HG02571 (cell line): Measurements from ENCODE around the gene MAP6.

Source experiments
- ATAC-seq: cut with Tn5 transposase; IDR thresholded peaks from one replicate; pipeline ENCODE4 v1.9.1; 2021; ENCODE audit warnings: mild to moderate bottlenecking, moderate library complexity; ENCODE audit not compliant: unreplicated experiment

MAP6 gene

GRCh38 chr11:75555079-75555811 is 113.6 kb downstream of the MAP6 start:
- ATAC-seq: no peak

DNA sequence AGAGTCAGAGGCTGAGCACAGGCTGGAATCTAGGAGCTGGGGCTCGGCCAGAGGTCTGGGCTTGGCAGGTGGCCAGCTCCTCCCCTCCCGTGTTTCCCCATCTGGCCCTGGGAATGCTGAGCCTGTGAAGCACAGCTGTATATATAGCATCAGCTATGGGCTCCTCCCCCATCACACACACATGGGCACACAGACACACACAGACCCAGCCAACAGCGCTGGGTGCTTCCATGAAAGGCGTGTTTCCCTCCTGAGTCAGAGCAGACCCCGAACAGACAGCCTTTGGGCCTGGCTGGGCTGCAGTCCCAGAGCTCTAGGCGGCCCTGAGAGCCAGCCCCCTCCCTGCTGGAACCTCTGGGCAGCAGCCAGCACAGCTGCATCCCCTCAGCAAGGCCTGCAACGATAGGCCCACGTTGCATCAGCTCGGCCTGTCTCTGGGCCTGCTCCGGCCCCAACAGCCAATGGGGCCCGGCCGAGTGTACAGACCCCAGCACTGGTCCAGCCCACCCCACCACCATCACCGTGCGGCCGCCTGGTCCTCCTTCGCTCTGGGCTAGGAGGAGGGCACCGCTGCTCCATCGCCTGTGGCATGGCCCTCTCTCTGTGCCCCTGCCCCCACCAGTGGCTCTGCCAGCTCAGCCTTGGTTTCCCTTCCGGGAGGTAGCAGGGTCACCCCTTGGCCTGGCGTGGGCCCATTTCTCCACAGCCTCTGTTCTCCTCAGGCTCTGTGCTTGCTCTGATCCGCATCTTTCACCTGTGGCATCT is 114.4 kb downstream of the MAP6 start:
- no peak for ATAC-seq

GRCh38 chr11:75553889-75554257 is 115.0 kb downstream of the MAP6 start:
- no peak for ATAC-seq

GRCh38 chr11:75553182-75553581 is 115.7 kb downstream of the MAP6 start:
- no peak for ATAC-seq

DNA sequence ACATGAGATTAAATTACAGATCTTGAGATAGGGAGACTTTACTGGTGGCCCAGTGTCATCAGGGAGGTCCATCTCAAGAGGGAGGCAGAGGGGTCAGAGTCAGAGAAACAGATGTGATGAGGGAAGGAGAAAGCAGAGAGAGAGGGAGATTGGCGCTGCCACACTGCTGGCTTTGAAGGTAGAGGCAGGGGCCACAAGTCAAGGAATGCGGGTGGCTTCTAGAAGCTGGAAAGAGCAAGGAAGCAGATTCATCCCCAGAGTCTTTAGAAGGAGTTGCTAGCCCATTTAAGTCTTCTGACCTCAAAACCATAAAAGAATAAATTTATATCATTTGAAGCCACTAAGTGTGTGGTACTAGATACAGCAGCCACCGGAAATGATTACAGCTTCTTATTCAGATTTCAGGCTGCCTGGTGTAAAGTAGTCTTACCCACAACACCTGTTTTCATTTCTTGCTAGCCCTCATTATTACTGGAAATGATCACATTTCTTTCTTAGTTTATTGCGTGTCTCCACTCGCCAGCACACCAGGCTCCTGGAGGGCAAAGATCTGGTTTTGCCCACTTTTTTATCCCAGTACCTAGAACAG is 119.4 kb downstream of the MAP6 start:
- no peak for ATAC-seq

DNA sequence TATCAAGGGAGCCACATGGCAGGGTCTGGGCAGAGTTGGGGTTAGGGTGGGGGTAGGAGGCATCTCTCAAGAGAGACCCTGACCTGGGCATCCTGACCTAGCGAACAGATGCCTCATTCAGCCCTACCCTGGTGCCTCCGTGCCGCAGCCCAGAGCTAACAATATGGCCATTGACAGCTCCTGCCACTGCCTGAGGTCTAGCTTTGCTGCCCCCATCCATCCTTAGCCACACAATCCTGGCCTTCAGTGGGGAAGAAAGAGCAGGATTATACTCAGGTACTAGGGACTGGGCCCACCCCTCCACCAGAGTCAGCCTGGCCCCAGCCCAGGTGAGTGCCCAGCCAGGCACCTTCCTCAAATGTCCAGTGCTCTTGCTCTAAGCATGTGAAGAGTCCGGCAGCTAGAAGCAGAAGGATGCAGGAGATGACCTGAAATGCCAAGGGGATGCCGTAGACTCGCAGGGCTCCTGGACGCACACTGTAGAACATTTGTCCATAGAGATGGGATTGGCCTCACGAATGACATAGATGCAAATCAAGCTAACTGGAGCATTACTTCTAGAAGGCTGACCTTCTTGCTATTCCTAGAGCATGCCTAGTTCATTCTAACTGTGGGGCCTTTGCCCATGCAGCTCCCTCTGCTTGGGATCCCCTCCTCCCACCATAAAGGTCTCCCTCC is 120.1 kb downstream of the MAP6 start:
- ATAC-seq: no peak

DNA sequence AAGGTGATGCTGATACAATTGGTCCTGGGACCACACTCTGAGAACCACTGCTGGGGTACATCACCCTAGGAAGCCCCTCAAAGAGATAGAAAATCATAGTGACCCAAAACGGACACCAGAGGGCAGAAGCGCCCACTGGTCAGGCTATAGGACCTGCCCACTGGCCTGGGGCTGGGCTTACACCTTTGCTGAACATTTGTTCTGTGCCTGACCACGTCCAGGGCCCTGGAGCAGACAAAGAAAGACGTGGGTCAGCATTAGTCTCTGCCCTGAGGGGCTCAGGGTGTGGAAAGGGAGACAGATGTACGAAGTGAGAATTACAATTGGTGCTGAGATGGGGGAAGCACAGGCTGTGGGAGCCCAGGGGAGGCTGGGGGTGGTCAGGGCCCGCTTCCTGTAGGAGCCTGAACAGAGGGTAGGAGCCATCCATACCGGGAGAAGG is 121.2 kb downstream of the MAP6 start:
- ATAC-seq: no peak

- ATAC-seq: no peak
Observed at GRCh38 chr11:75547177-75547576, 121.7 kb downstream of the MAP6 start.

GRCh38 chr11:75543806-75544205 is 125.0 kb downstream of the MAP6 start:
- no peak for ATAC-seq

DNA sequence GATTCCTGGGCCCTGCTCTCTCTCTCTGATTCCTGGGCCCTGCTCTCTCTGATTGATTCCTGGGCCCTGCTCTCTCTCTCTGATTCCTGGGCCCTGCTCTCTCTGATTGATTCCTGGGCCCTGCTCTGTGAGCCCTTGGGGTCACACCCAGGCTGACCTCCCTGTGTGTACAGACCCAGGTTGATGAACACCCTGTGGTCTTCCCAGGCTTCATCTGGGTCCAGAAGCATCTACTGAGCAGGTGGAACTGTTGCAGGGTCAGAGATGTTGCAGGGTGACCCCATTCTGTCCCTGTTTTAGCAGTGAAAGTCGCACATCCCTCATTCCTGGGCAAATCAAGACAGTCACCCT is 126.8 kb downstream of the MAP6 start:
- no peak for ATAC-seq

GRCh38 chr11:75541193-75542087 is 127.4 kb downstream of the MAP6 start:
- no peak for ATAC-seq

DNA sequence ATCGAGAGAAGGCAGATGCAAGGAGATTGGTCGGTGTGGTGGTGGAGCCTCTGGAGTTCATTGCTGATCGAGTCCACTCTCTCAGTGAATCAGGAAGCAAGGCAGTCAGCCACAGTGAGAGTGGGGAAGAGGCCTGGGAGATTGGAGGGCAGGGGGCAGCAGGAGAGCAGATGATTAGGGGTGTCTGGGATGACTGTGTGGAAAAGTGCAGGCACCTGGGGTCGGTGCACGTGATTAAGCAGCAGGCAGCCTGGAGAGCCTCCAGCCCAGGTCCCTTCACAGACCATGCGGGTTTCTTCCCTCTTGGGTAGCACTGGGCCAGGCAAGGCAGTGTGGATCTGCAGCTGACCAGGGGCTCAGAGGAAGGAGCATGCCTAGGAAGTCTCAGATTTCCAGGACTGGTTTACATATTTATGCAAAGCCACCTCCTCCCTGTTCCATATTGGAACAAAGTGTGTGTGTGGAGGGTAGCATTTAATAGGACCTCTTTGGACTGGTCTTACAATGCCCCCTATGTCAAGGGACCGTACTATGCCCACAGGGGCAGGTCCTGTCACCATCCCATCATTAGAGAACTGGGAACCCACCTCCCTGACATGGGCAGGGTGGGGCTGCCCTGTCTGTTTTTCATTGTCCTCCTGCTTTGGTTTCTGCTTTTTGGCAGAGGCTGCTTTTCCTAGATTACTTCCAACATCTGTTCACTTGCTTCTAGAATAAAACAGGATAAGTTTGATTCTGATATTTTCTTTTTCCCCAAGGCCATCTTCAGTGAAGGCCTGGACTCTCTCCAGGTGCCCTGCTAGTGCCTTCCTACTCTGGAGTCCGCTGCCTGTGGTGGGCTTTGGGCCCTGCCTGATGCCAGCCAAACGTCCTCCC is 129.1 kb downstream of the MAP6 start:
- no peak for ATAC-seq

DNA sequence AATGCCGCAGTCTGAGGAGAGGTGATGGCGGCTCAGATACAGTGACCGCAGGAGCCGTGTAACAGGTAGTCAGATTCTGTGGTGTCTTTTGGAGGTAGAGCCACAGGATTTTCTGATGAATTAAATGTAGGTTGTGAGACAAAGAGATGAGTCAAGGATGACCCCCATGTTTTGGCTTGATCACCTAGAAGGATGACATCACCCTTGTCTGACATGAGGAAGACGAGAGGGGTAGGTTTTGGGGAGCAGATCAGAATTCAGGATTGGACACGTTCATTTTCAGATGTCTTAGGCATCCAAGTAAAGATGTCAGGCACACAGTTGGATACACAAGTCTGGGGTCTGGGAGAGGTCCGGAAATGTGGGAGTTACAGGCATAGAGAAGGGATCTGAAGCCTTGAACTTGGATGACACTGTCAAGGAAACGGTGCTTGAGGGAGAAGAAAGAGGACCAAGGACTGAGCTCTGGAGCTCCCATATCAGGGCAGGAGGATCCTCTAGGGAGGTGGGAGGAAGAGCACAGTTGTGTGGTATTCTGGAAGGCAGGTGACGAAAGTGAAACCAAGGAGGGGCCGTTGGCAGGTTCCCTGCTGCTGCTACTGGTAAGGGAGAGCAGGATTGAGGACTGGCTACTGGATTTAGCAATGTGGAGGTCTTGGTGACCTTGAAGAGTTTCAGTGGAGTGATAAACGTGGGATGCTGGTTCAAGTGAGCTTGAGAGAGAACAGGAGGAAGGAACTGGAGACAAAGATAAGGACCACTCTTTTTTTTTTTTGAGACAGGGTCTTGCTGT is 130.5 kb downstream of the MAP6 start:
- no peak for ATAC-seq

GRCh38 chr11:75537740-75538139 is 131.1 kb downstream of the MAP6 start:
- ATAC-seq: no peak
